ENCODE results near the gene SLC4A5.
"Not testable (repeated sequence)": the region's sequence is repeated elsewhere in the genome, so short reads cannot be mapped to it uniquely, and the experiment has no call there.

The SLC4A5 gene

GRCh38 chr2:74246496-74247195 is 96.6 kb downstream of the SLC4A5 start:
- Histone ChIP-seq H3K27me3 (ENCODE audit: control insufficient read depth in 2 of 2, insufficient read depth in 2 of 2, low read length in 2 of 2) (no peaks in the 10 kb centered on the region), H3K27ac (ENCODE audit: low read depth in 2 of 2, low read length in 2 of 2) (no peak overlapping the region), H3K4me3 (ENCODE audit: low read length in 2 of 2) (no peak overlapping the region), H3K9me3 (ENCODE audit: control insufficient read depth in 2 of 2, low read length in 2 of 2) (no peaks in the 10 kb centered on the region), H3K9ac (ENCODE audit: low read depth in 1 of 2, low read length in 2 of 2) (no peak overlapping the region), H3K4me1 (ENCODE audit: control insufficient read depth in 2 of 2, insufficient read depth in 2 of 2, low read length in 2 of 2) (no peaks in the 10 kb centered on the region), H3K36me3 (ENCODE audit: control insufficient read depth in 2 of 2, insufficient read depth in 2 of 2, low read length in 2 of 2) (no peaks in the 10 kb centered on the region)

- H3K36me3 ChIP-seq (ENCODE audit: control insufficient read depth in 2 of 2, insufficient read depth in 2 of 2, low read length in 2 of 2) = no peaks in the 10 kb centered on the region
- no peak overlapping the region for H3K27ac ChIP-seq (ENCODE audit: low read depth in 2 of 2, low read length in 2 of 2)
- no peak overlapping the region for H3K4me3 ChIP-seq (ENCODE audit: low read length in 2 of 2)
- no peaks in the 10 kb centered on the region for H3K27me3 ChIP-seq (ENCODE audit: control insufficient read depth in 2 of 2, insufficient read depth in 2 of 2, low read length in 2 of 2)
- H3K9me3 ChIP-seq (ENCODE audit: control insufficient read depth in 2 of 2, low read length in 2 of 2) = no peaks in the 10 kb centered on the region
- H3K4me1 ChIP-seq (ENCODE audit: control insufficient read depth in 2 of 2, insufficient read depth in 2 of 2, low read length in 2 of 2) = no peaks in the 10 kb centered on the region
- H3K9ac ChIP-seq (ENCODE audit: low read depth in 1 of 2, low read length in 2 of 2) = no peak overlapping the region
Observed at GRCh38 chr2:74244286-74244685, 98.9 kb downstream of the SLC4A5 start.

GRCh38 chr2:74242354-74243071 is 100.7 kb downstream of the SLC4A5 start:
- H3K27me3 ChIP-seq (ENCODE audit: control insufficient read depth in 2 of 2, insufficient read depth in 2 of 2, low read length in 2 of 2) = no peaks in the 10 kb centered on the region
- no peak overlapping the region for H3K27ac ChIP-seq (ENCODE audit: low read depth in 2 of 2, low read length in 2 of 2)
- H3K36me3 ChIP-seq (ENCODE audit: control insufficient read depth in 2 of 2, insufficient read depth in 2 of 2, low read length in 2 of 2) = no peaks in the 10 kb centered on the region
- no peaks in the 10 kb centered on the region for H3K9me3 ChIP-seq (ENCODE audit: control insufficient read depth in 2 of 2, low read length in 2 of 2)
- H3K9ac ChIP-seq (ENCODE audit: low read depth in 1 of 2, low read length in 2 of 2) = no peak overlapping the region
- H3K4me1 ChIP-seq (ENCODE audit: control insufficient read depth in 2 of 2, insufficient read depth in 2 of 2, low read length in 2 of 2) = no peaks in the 10 kb centered on the region
- no peak overlapping the region for H3K4me3 ChIP-seq (ENCODE audit: low read length in 2 of 2)

- Histone ChIP-seq H3K36me3 (ENCODE audit: control insufficient read depth in 2 of 2, insufficient read depth in 2 of 2, low read length in 2 of 2) (no peaks in the 10 kb centered on the region), H3K27me3 (ENCODE audit: control insufficient read depth in 2 of 2, insufficient read depth in 2 of 2, low read length in 2 of 2) (no peaks in the 10 kb centered on the region), H3K9ac (ENCODE audit: low read depth in 1 of 2, low read length in 2 of 2) (no peak overlapping the region), H3K9me3 (ENCODE audit: control insufficient read depth in 2 of 2, low read length in 2 of 2) (no peaks in the 10 kb centered on the region), H3K27ac (ENCODE audit: low read depth in 2 of 2, low read length in 2 of 2) (no peak overlapping the region), H3K4me3 (ENCODE audit: low read length in 2 of 2) (no peak overlapping the region), H3K4me1 (ENCODE audit: control insufficient read depth in 2 of 2, insufficient read depth in 2 of 2, low read length in 2 of 2) (no peaks in the 10 kb centered on the region)
Observed at GRCh38 chr2:74239346-74239745, 103.9 kb downstream of the SLC4A5 start.

- H3K27me3 ChIP-seq (ENCODE audit: control insufficient read depth in 2 of 2, insufficient read depth in 2 of 2, low read length in 2 of 2) = no peaks in the 10 kb centered on the region
- H3K9me3 ChIP-seq (ENCODE audit: control insufficient read depth in 2 of 2, low read length in 2 of 2) = no peaks in the 10 kb centered on the region
- H3K4me3 ChIP-seq (ENCODE audit: low read length in 2 of 2) = no peak overlapping the region
- H3K4me1 ChIP-seq (ENCODE audit: control insufficient read depth in 2 of 2, insufficient read depth in 2 of 2, low read length in 2 of 2) = no peaks in the 10 kb centered on the region
- H3K27ac ChIP-seq (ENCODE audit: low read depth in 2 of 2, low read length in 2 of 2) = no peak overlapping the region
- no peak overlapping the region for H3K9ac ChIP-seq (ENCODE audit: low read depth in 1 of 2, low read length in 2 of 2)
- H3K36me3 ChIP-seq (ENCODE audit: control insufficient read depth in 2 of 2, insufficient read depth in 2 of 2, low read length in 2 of 2) = no peaks in the 10 kb centered on the region
Observed at GRCh38 chr2:74238879-74239278, 104.3 kb downstream of the SLC4A5 start.

- H3K4me1 ChIP-seq (ENCODE audit: control insufficient read depth in 2 of 2, insufficient read depth in 2 of 2, low read length in 2 of 2) = no peaks in the 10 kb centered on the region
- H3K27me3 ChIP-seq (ENCODE audit: control insufficient read depth in 2 of 2, insufficient read depth in 2 of 2, low read length in 2 of 2) = no peaks in the 10 kb centered on the region
- no peaks in the 10 kb centered on the region for H3K36me3 ChIP-seq (ENCODE audit: control insufficient read depth in 2 of 2, insufficient read depth in 2 of 2, low read length in 2 of 2)
- no peak overlapping the region for H3K27ac ChIP-seq (ENCODE audit: low read depth in 2 of 2, low read length in 2 of 2)
- H3K9ac ChIP-seq (ENCODE audit: low read depth in 1 of 2, low read length in 2 of 2) = no peak overlapping the region
- H3K4me3 ChIP-seq (ENCODE audit: low read length in 2 of 2) = no peak overlapping the region
- no peaks in the 10 kb centered on the region for H3K9me3 ChIP-seq (ENCODE audit: control insufficient read depth in 2 of 2, low read length in 2 of 2)
Observed at GRCh38 chr2:74235041-74235440, 108.2 kb downstream of the SLC4A5 start.

GRCh38 chr2:74233648-74234047 is 109.6 kb downstream of the SLC4A5 start:
- Histone ChIP-seq H3K9me3 (ENCODE audit: control insufficient read depth in 2 of 2, low read length in 2 of 2) (no peaks in the 10 kb centered on the region), H3K36me3 (ENCODE audit: control insufficient read depth in 2 of 2, insufficient read depth in 2 of 2, low read length in 2 of 2) (no peaks in the 10 kb centered on the region), H3K27me3 (ENCODE audit: control insufficient read depth in 2 of 2, insufficient read depth in 2 of 2, low read length in 2 of 2) (no peaks in the 10 kb centered on the region), H3K9ac (ENCODE audit: low read depth in 1 of 2, low read length in 2 of 2) (no peak overlapping the region), H3K4me3 (ENCODE audit: low read length in 2 of 2) (no peak overlapping the region), H3K27ac (ENCODE audit: low read depth in 2 of 2, low read length in 2 of 2) (no peak overlapping the region), H3K4me1 (ENCODE audit: control insufficient read depth in 2 of 2, insufficient read depth in 2 of 2, low read length in 2 of 2) (no peaks in the 10 kb centered on the region)

- no peaks in the 10 kb centered on the region for H3K27me3 ChIP-seq (ENCODE audit: control insufficient read depth in 2 of 2, insufficient read depth in 2 of 2, low read length in 2 of 2)
- no peak overlapping the region for H3K9ac ChIP-seq (ENCODE audit: low read depth in 1 of 2, low read length in 2 of 2)
- no peaks in the 10 kb centered on the region for H3K4me1 ChIP-seq (ENCODE audit: control insufficient read depth in 2 of 2, insufficient read depth in 2 of 2, low read length in 2 of 2)
- no peak overlapping the region for H3K4me3 ChIP-seq (ENCODE audit: low read length in 2 of 2)
- no peaks in the 10 kb centered on the region for H3K36me3 ChIP-seq (ENCODE audit: control insufficient read depth in 2 of 2, insufficient read depth in 2 of 2, low read length in 2 of 2)
- no peaks in the 10 kb centered on the region for H3K9me3 ChIP-seq (ENCODE audit: control insufficient read depth in 2 of 2, low read length in 2 of 2)
- no peak overlapping the region for H3K27ac ChIP-seq (ENCODE audit: low read depth in 2 of 2, low read length in 2 of 2)
Observed at GRCh38 chr2:74232426-74232825, 110.8 kb downstream of the SLC4A5 start.

GRCh38 chr2:74229865-74230264 is 113.4 kb downstream of the SLC4A5 start:
- H3K9me3 ChIP-seq (ENCODE audit: control insufficient read depth in 2 of 2, low read length in 2 of 2); H3K27me3 ChIP-seq (ENCODE audit: control insufficient read depth in 2 of 2, insufficient read depth in 2 of 2, low read length in 2 of 2); H3K36me3 ChIP-seq (ENCODE audit: control insufficient read depth in 2 of 2, insufficient read depth in 2 of 2, low read length in 2 of 2); H3K4me1 ChIP-seq (ENCODE audit: control insufficient read depth in 2 of 2, insufficient read depth in 2 of 2, low read length in 2 of 2); H3K9ac ChIP-seq (ENCODE audit: low read depth in 1 of 2, low read length in 2 of 2); H3K4me3 ChIP-seq (ENCODE audit: low read length in 2 of 2); H3K27ac ChIP-seq (ENCODE audit: low read depth in 2 of 2, low read length in 2 of 2): not testable (repeated sequence)

- H3K27me3 ChIP-seq (ENCODE audit: control insufficient read depth in 2 of 2, insufficient read depth in 2 of 2, low read length in 2 of 2) = no peaks in the 10 kb centered on the region
- no peaks in the 10 kb centered on the region for H3K36me3 ChIP-seq (ENCODE audit: control insufficient read depth in 2 of 2, insufficient read depth in 2 of 2, low read length in 2 of 2)
- H3K4me1 ChIP-seq (ENCODE audit: control insufficient read depth in 2 of 2, insufficient read depth in 2 of 2, low read length in 2 of 2) = no peaks in the 10 kb centered on the region
- H3K4me3 ChIP-seq (ENCODE audit: low read length in 2 of 2) = no peak overlapping the region
- H3K9me3 ChIP-seq (ENCODE audit: control insufficient read depth in 2 of 2, low read length in 2 of 2) = no peaks in the 10 kb centered on the region
- H3K27ac ChIP-seq (ENCODE audit: low read depth in 2 of 2, low read length in 2 of 2) = no peak overlapping the region
- no peak overlapping the region for H3K9ac ChIP-seq (ENCODE audit: low read depth in 1 of 2, low read length in 2 of 2)
Observed at GRCh38 chr2:74228772-74229171, 114.4 kb downstream of the SLC4A5 start.

Data from mucosa of rectum (tissue), 2 donors.